Measurements from ENCODE around the gene PEX10.

- TF ChIP-seq EZH2 (IDR thresholded peaks at IDR 0.05; ENCODE audit: low read depth) (no peak), CTCF (conservative IDR thresholded peaks at IDR 0.05) (no peak)
Observed at GRCh38 chr1:2378441-2378851, 33.9 kb downstream of the PEX10 start.

All from PC-9 (cell line).